HepG2 (cell line): ENCODE results near the gene LGALS8. TPM values are rescaled to one million over a fixed set of nuclear protein-coding genes. Genes with fewer than 3 reads are reported as not detected.

ENCODE experiments used
- FOXM1 ChIP-seq: sonication (generic); formaldehyde crosslinking; IDR thresholded peaks from 2 replicates; pipeline ENCODE4 v1.5.0; 2020; ENCODE audit warnings: missing genetic modification reagents
- PITX1 ChIP-seq: sonication (generic); formaldehyde crosslinking; IDR thresholded peaks from 2 replicates; pipeline ENCODE4 v1.5.1; 2020; ENCODE audit warnings: mild to moderate bottlenecking, missing genetic modification reagents
- SNAI1 ChIP-seq: sonication (generic); formaldehyde crosslinking; IDR thresholded peaks from 2 replicates; pipeline ENCODE4 v1.5.0; 2020; ENCODE audit warnings: mild to moderate bottlenecking, missing genetic modification reagents, borderline replicate concordance
- SOX5 ChIP-seq: IDR thresholded peaks from 2 replicates; pipeline ENCODE4 v1.6.1; 2016; ENCODE audit warnings: borderline replicate concordance
- ZBTB40 ChIP-seq, 2 experiments: fragments of 450-650 bp in 1 of 2; sonication (generic) in 1 of 2; formaldehyde crosslinking in 1 of 2; IDR thresholded peaks; 2 replicates each; pipeline versions ENCODE4 v1.6.1 to v1.8.0; 2016 to 2022; ENCODE audit warnings: antibody characterized with exemption in 1 of 2, mild to moderate bottlenecking in 1 of 2, missing genetic modification reagents in 1 of 2
- ZFAT ChIP-seq: sonication (generic); formaldehyde crosslinking; conservative IDR thresholded peaks from 2 replicates; pipeline ENCODE4 v1.8.1; 2023; ENCODE audit warnings: missing genetic modification reagents, inconsistent platforms
- ZMAT5 ChIP-seq: sonication (generic); formaldehyde crosslinking; IDR thresholded peaks from 2 replicates; pipeline ENCODE4 v1.5.0; 2020; ENCODE audit warnings: mild to moderate bottlenecking, low read depth, missing genetic modification reagents, borderline replicate concordance
- ZNF280B ChIP-seq: sonication (generic); formaldehyde crosslinking; IDR thresholded peaks from 2 replicates; pipeline ENCODE4 v1.5.0; 2020; ENCODE audit warnings: missing genetic modification reagents, mild to moderate bottlenecking, borderline replicate concordance
- ZNF317 ChIP-seq: sonication (generic); formaldehyde crosslinking; IDR thresholded peaks from 2 replicates; pipeline ENCODE4 v1.5.0; 2020; ENCODE audit warnings: mild to moderate bottlenecking, missing genetic modification reagents
- ZNF503 ChIP-seq: sonication (generic); formaldehyde crosslinking; IDR thresholded peaks from 2 replicates; pipeline ENCODE4 v1.4.0; 2020; ENCODE audit warnings: missing genetic modification reagents
- ZNF784 ChIP-seq: sonication (generic); formaldehyde crosslinking; IDR thresholded peaks from 2 replicates; pipeline ENCODE4 v1.5.1; 2020; ENCODE audit warnings: missing genetic modification reagents, mild to moderate bottlenecking, borderline replicate concordance
- polyA plus RNA-seq, 8 experiments: library from polyadenylated mRNA; depleted of rRNA in 3 of 8; stranded (reverse) in 7 of 8; unstranded in 1 of 8; fragments of >200 nt; fragmentation: Illumina TruSeq in 4 of 8; extraction: Trizol in 4 of 8; gene quantifications; 2 replicates each; pipeline versions ENCODE4 v1.2.1 to v1.2.3, GENCODE V29; 2011 to 2016; ENCODE audit warnings: low read depth in 4 of 8, missing spikeins in 1 of 8, mixed read lengths in 1 of 8; ENCODE audit not compliant: insufficient read depth in 1 of 8
- total RNA-seq, 5 experiments: library from RNA; depleted of rRNA; stranded (reverse); fragments of >200 nt; fragmentation: Illumina TruSeq; extraction: Trizol; gene quantifications; 2 replicates each; pipeline ENCODE4 v1.2.3, GENCODE V29; 2016; ENCODE audit warnings: low read depth in 1 of 5

Gene LGALS8
- total and polyA plus RNA-seq, 2 of the 13 experiments (the other 11 are each of a cell fraction or from before 2014, with no cell fraction given): 29.3 to 185 TPM

GRCh38 chr1:236522937-236523703 lies 662 bp upstream of the LGALS8 start (continued):
- TF ChIP-seq ZMAT5 (CRISPR knock-in tag) (no peak), ZBTB40 (IDR thresholded peaks at IDR 0.05) (peak; percentile 80), ZBTB40 (CRISPR knock-in tag; IDR thresholded peaks at IDR 0.05) (peak; percentile 99), ZNF280B (CRISPR knock-in tag) (peak; percentile 40; the same call in 1 of the 2 replicates), ZNF784 (CRISPR knock-in tag) (no peak; the same call in 1 of the 2 replicates), FOXM1 (CRISPR knock-in tag) (no peak), SNAI1 (CRISPR knock-in tag) (peak; percentile 84; the same call in 1 of the 2 replicates), SOX5 (CRISPR knock-in tag) (peak; percentile 66; the same call in 1 of the 2 replicates), ZNF503 (CRISPR knock-in tag) (no peak), PITX1 (CRISPR knock-in tag) (no peak), ZFAT (CRISPR knock-in tag) (no peak), ZNF317 (CRISPR knock-in tag) (0 out of 2 replicates have a peak, but pooled peaks have one; percentile 50)
